Heart left ventricle (tissue), 16 donors: Measurements from ENCODE around the gene TNRC18. TPM values are rescaled to one million over a fixed set of nuclear protein-coding genes. Genes with fewer than 3 reads are reported as not detected.
A peak's percentile ranks its signal among the peaks of the same experiment; 100 is the strongest.
"Not testable (repeated sequence)": the region's sequence is repeated elsewhere in the genome, so short reads cannot be mapped to it uniquely, and the experiment has no call there.

Experiments
- ATAC-seq, 4 donors: fragments of 200-7000 bp; cut with Tn5 transposase; one replicate each; pipeline ENCODE4 v1.9.1; 2020 to 2022; ENCODE audit warnings: moderate library complexity in 4 of 4, mild to moderate bottlenecking in 3 of 4, moderate number of reproducible peaks in 1 of 4
- DNase-seq, 5 donors: peaks; one replicate each; pipeline ENCODE4 v3.0.0-alpha.2; 2020
- H3K27ac ChIP-seq, 12 donors: fragments of 200-600 bp; sonication (generic) in 4 of 12; one replicate each; pipeline versions ENCODE4 v1.5.0 to v1.8.0; 2016 to 2022; ENCODE audit warnings: mild to moderate bottlenecking in 2 of 12
- H3K27me3 ChIP-seq, 9 donors: fragments of 200-600 bp; sonication (generic) in 2 of 9; one replicate each; pipeline versions ENCODE4 v1.5.1 to v1.8.0; 2016 to 2022; ENCODE audit warnings: mild to moderate bottlenecking in 3 of 9
- H3K36me3 ChIP-seq, 9 donors: fragments of 200-600 bp; sonication (generic) in 2 of 9; one replicate each; pipeline versions ENCODE4 v1.5.0 to v1.8.0; 2018 to 2022; ENCODE audit warnings: mild to moderate bottlenecking in 2 of 9
- H3K4me1 ChIP-seq, 12 donors: fragments of 200-600 bp; sonication (generic) in 4 of 12; one replicate each; pipeline versions ENCODE4 v1.5.0 to v1.8.0; 2016 to 2022; ENCODE audit warnings: mild to moderate bottlenecking in 3 of 12
- H3K4me3 ChIP-seq, 12 donors: fragments of 200-600 bp; sonication (generic) in 4 of 12; one replicate each; pipeline versions ENCODE4 v1.5.0 to v1.8.0; 2017 to 2022; ENCODE audit warnings: mild to moderate bottlenecking in 9 of 12, moderate library complexity in 4 of 12
- H3K9me3 ChIP-seq, 12 donors: fragments of 200-600 bp; sonication (generic) in 4 of 12; one replicate each; pipeline versions ENCODE4 v1.5.0 to v1.8.0; 2016 to 2022; ENCODE audit warnings: mild to moderate bottlenecking in 1 of 12
- CTCF ChIP-seq, 12 donors: fragments of 200-600 bp; sonication (generic) in 4 of 12; IDR thresholded peaks; one replicate each; pipeline versions ENCODE4 v1.5.0 to v1.8.0; 2018 to 2022; ENCODE audit warnings: antibody characterized with exemption in 12 of 12, mild to moderate bottlenecking in 5 of 12
- POLR2A ChIP-seq, 2 donors: fragments of 450-650 bp; IDR thresholded peaks; one replicate each; pipeline ENCODE4 v1.6.1; 2017; ENCODE audit warnings: antibody characterized with exemption in 2 of 2, mild to moderate bottlenecking in 2 of 2, moderate library complexity in 2 of 2
- WGBS, 4 donors: extraction: QIAGEN DNeasy Blood & Tissue Kit in 2 of 4; methylation state at CpG; one replicate each; pipeline versions ENCODE4 v1.1.5 to v1.1.7; 2013 to 2018; 5-methylcytosine and 5-hydroxymethylcytosine counted together
- intact Hi-C, 10 donors: fragments of 100-400 bp; cut with DNase I; formaldehyde crosslinking; loops; one replicate each; pipeline versions ENCODE4 v1.11.1 to v1.14.2; 2022
- polyA plus RNA-seq, 2 donors: library from polyadenylated mRNA; stranded (reverse); fragments of 200-250 nt; gene quantifications; one replicate each; pipeline ENCODE4 v1.2.3, GENCODE V29; 2013
- total RNA-seq, 9 donors: library from RNA; depleted of rRNA in 2 of 9; stranded (reverse); fragments of >200 nt in 2 of 9; fragmentation: NEBNext Ultra II Directional in 3 of 9; extraction: Animal tissue kit (Norgen Biotek cat#: 25700) in 3 of 9; gene quantifications; one replicate each; pipeline versions ENCODE4 v1.1.0 to v1.2.4, GENCODE V29; 2016 to 2023
- donor health status: ischemic (EF 13 %, LVEDD 7.1; RV severe dilation, severe dysfunction).
- donor health status: healthy with polysubstance abuse.
- donor health status: DM: no; HTN: yes; CAD: no.
- donor health status: DM: no; HTN: no; CAD: no.
- donor health status: ischemic (EF 25% LVEDD 6.9; RV normal size, moderate dysfunction).
- donor health status: ischemic (EF 25% LVEDD 5.7; RV mildly dilated, moderate dysfunction).
- donor health status: healthy.
- donor health status: DM: yes; HTN: yes; CAD: no.
- donor health status: ischemic (EF 35%, LVEDD 5.7; RV mildly dilated, moderate dysfunction).
- donor health status: nonischemic (EF 11% LVEDD 7.7; RV severe dilation, severe dysfunction).
- donor health status: DM: yes; HTN: yes; CAD: no.
- donor health status: PGD.
- donor health status: ischemic (EF 29% LVEDD 5.4; RV normal size, mild dysfunction).
- donor health status: nonischemic (EF 23%, LVEDD 6.1; RV moderate dilation, normal function).

TNRC18 gene
- total and polyA plus RNA-seq, 11 donors, result 23.4 to 66.6 (median 33.7) TPM

GRCh38 chr7:5265320-5266190 is 158.1 kb downstream of the TNRC18 start:
- 55 to 64% (median 57%) methylated on average over 15 to 19 of the region's 19 CpGs for WGBS, 4 donors
- Histone ChIP-seq H3K36me3 (no peaks in the 10 kb centered on the region), H3K4me3 (no peak overlapping the region), H3K4me1 (no peaks in the 10 kb centered on the region), H3K9me3 (no peaks in the 10 kb centered on the region), H3K27me3 (no peaks in the 10 kb centered on the region), H3K27ac (no peak overlapping the region)
- ATAC-seq, result peak in 1 of 4 donors; percentile 30
- no peak for DNase-seq
- intact Hi-C loops, result no loop called here
- TF ChIP-seq POLR2A (IDR thresholded peaks at IDR 0.05) (no peak), CTCF (IDR thresholded peaks at IDR 0.05) (no peak)

- intact Hi-C loops, DNase-seq, H3K36me3 ChIP-seq, H3K27ac ChIP-seq, ATAC-seq, H3K27me3 ChIP-seq, H3K4me3 ChIP-seq, H3K4me1 ChIP-seq, H3K9me3 ChIP-seq: not testable (repeated sequence)
- WGBS, 4 donors, result 67 to 75% (median 70%) methylated on average over 10 of the region's 10 CpGs
Measured at GRCh38 chr7:5263066-5263465, 160.6 kb downstream of the TNRC18 start.

- WGBS, 4 donors, result 90 to 92% (median 92%) methylated on average over 14 to 15 of the region's 15 CpGs
- ATAC-seq, H3K4me1 ChIP-seq, H3K27me3 ChIP-seq, H3K27ac ChIP-seq, intact Hi-C loops, H3K4me3 ChIP-seq, DNase-seq, H3K36me3 ChIP-seq, H3K9me3 ChIP-seq: not testable (repeated sequence)
Measured at GRCh38 chr7:5260530-5261068, 163.0 kb downstream of the TNRC18 start.

Other genes with a start within 250 kb of the TNRC18 start
- 10 to 100 TPM; 39.0 to 90.4 (median 51.1) TPM for gene WIPI2, start 233.6 kb downstream of the TNRC18 start, total RNA-seq
- gene WIPI2, start 233.6 kb downstream of the TNRC18 start, polyA plus RNA-seq, result 10 to 100 TPM; 18.6 to 43.1 TPM
- 1 to 10 TPM; 1.6 to 7.3 (median 3.0) TPM for gene SLC29A4, start 140.9 kb downstream of the TNRC18 start, total RNA-seq
- gene SLC29A4, start 140.9 kb downstream of the TNRC18 start, polyA plus RNA-seq, result 1 to 10 TPM; 4.7 to 5.2 TPM
- gene FBXL18, start 90.0 kb upstream of the TNRC18 start, total RNA-seq, result 10 to 100 TPM in 1 of 9 donors, 1 to 10 TPM in 8; 4.3 to 16.2 (median 7.0) TPM
- gene FBXL18, start 90.0 kb upstream of the TNRC18 start, polyA plus RNA-seq, result 1 to 10 TPM; 2.2 to 7.3 TPM
- gene ACTB, start 106.8 kb upstream of the TNRC18 start, total RNA-seq, result 1,000 to 10,000 TPM in 3 of 9 donors, 100 to 1,000 TPM in 6; 533 to 3,257 (median 776) TPM
- gene ACTB, start 106.8 kb upstream of the TNRC18 start, polyA plus RNA-seq, result 1,000 to 10,000 TPM in 1 of 2 donors, 100 to 1,000 TPM in 1; 960 to 1,513 TPM
- gene FSCN1, start 169.0 kb upstream of the TNRC18 start, total RNA-seq, result 10 to 100 TPM in 7 of 9 donors, 1 to 10 TPM in 2; 8.0 to 74.6 (median 19.8) TPM
- gene FSCN1, start 169.0 kb upstream of the TNRC18 start, polyA plus RNA-seq, result 10 to 100 TPM in 1 of 2 donors, 1 to 10 TPM in 1; 5.7 to 26.0 TPM